ENCODE results near the gene ARHGEF12.

ARHGEF12 gene

GRCh38 chr11:120343429-120343828 lies 7.2 kb downstream of the ARHGEF12 start:
- no peak for DNase-seq

GRCh38 chr11:120344302-120345004 lies 8.2 kb downstream of the ARHGEF12 start:
- DNase-seq, result peak; percentile 32

GRCh38 chr11:120346233-120346632 lies 10.0 kb downstream of the ARHGEF12 start:
- DNase-seq, result no peak

GRCh38 chr11:120350637-120351036 lies 14.4 kb downstream of the ARHGEF12 start:
- no peak for DNase-seq

- no peak for DNase-seq
These were observed 16.2 kb downstream of the ARHGEF12 start for GRCh38 chr11:120352405-120352804.

GRCh38 chr11:120354068-120354467 lies 17.9 kb downstream of the ARHGEF12 start:
- no peak for DNase-seq

GRCh38 chr11:120354779-120355178 lies 18.6 kb downstream of the ARHGEF12 start:
- no peak for DNase-seq

- DNase-seq, result no peak
These were observed 21.4 kb downstream of the ARHGEF12 start for GRCh38 chr11:120357620-120358019.

- no peak for DNase-seq
These were observed 22.5 kb downstream of the ARHGEF12 start for GRCh38 chr11:120358729-120359128.

GRCh38 chr11:120363436-120363835 lies 27.2 kb downstream of the ARHGEF12 start:
- no peak for DNase-seq

GRCh38 chr11:120365512-120365911 lies 29.3 kb downstream of the ARHGEF12 start:
- DNase-seq, result no peak

GRCh38 chr11:120372296-120372695 lies 36.1 kb downstream of the ARHGEF12 start:
- no peak for DNase-seq

- DNase-seq, result no peak
These were observed 38.9 kb downstream of the ARHGEF12 start for GRCh38 chr11:120375076-120375475.

GRCh38 chr11:120376547-120377182 lies 40.5 kb downstream of the ARHGEF12 start:
- DNase-seq, result no peak

GRCh38 chr11:120378474-120378873 lies 42.3 kb downstream of the ARHGEF12 start:
- DNase-seq, result no peak

- DNase-seq, result no peak
These were observed 45.2 kb downstream of the ARHGEF12 start for GRCh38 chr11:120381401-120381800.

- DNase-seq, result no peak
These were observed 47.4 kb downstream of the ARHGEF12 start for GRCh38 chr11:120383518-120384155.

- DNase-seq, result no peak
These were observed 48.3 kb downstream of the ARHGEF12 start for GRCh38 chr11:120384476-120384875.

- no peak for DNase-seq
These were observed 48.9 kb downstream of the ARHGEF12 start for GRCh38 chr11:120385110-120385509.

- DNase-seq, result no peak
These were observed 49.4 kb downstream of the ARHGEF12 start for GRCh38 chr11:120385655-120386054.

- no peak for DNase-seq
These were observed 50.1 kb downstream of the ARHGEF12 start for GRCh38 chr11:120386318-120386717.

- DNase-seq, result no peak
These were observed 50.7 kb downstream of the ARHGEF12 start for GRCh38 chr11:120386774-120387371.

GRCh38 chr11:120388261-120388660 lies 52.0 kb downstream of the ARHGEF12 start:
- no peak for DNase-seq
